HL-60 (cell line): ENCODE results near the gene INPP4B.

Experiments
- CTCF ChIP-seq: IDR thresholded peaks from one replicate; pipeline ENCODE4 v1.5.1; 2011; ENCODE audit warnings: low read length, control low read depth, inconsistent platforms; ENCODE audit not compliant: insufficient read depth
- GABPA ChIP-seq: IDR thresholded peaks from 2 replicates; pipeline ENCODE4 v1.6.1; 2012; ENCODE audit warnings: low read depth
- POLR2AphosphoS5 ChIP-seq: IDR thresholded peaks from 2 replicates; pipeline ENCODE4 v1.6.1; 2012; ENCODE audit warnings: low read depth

GRCh38 chr4:142882159-142882558 lies 36.1 kb upstream of the INPP4B start:
- TF ChIP-seq GABPA: no peak
- no peak for TF ChIP-seq CTCF
- no peak for TF ChIP-seq POLR2AphosphoS5
